MM.1S (cell line): Measurements from ENCODE around the gene AP5Z1.

ENCODE experiments used
- EZH2 ChIP-seq: fragments of 300-600 bp; sonication (generic); optimal IDR thresholded peaks from 2 replicates; pipeline ENCODE3; 2017; ENCODE audit warnings: low read depth, mild to moderate bottlenecking, antibody characterized with exemption, low read length, mixed read lengths
- TF ChIP-seq, protein P1 (sequence below): fragments of 300-600 bp; sonication (generic); IDR thresholded peaks from 2 replicates; pipeline ENCODE4 v1.5.1; 2016; ENCODE audit warnings: antibody characterized with exemption, low read length, mixed read lengths

DNA sequence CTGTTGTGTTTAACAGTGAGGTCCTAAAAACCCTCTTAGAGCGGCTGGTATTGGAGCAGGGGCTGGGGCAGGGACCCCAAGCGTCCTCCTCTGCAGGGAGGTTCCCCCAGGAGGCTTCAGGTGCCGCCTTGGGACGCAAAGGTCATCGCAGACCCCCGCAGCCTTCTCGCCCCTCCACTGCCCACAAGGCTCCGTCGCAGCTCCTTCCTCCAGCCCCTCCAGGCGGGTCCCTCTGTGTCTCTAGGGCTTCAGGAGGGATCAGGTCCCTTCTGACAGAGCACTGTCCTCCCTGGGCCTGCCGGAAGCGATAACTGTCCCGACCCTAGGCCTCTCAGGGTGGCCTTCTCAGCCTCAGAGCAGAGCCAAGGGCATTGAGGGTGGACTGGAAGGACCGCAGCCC lies 26.1 kb upstream of the AP5Z1 start:
- TF ChIP-seq, protein P1, sequence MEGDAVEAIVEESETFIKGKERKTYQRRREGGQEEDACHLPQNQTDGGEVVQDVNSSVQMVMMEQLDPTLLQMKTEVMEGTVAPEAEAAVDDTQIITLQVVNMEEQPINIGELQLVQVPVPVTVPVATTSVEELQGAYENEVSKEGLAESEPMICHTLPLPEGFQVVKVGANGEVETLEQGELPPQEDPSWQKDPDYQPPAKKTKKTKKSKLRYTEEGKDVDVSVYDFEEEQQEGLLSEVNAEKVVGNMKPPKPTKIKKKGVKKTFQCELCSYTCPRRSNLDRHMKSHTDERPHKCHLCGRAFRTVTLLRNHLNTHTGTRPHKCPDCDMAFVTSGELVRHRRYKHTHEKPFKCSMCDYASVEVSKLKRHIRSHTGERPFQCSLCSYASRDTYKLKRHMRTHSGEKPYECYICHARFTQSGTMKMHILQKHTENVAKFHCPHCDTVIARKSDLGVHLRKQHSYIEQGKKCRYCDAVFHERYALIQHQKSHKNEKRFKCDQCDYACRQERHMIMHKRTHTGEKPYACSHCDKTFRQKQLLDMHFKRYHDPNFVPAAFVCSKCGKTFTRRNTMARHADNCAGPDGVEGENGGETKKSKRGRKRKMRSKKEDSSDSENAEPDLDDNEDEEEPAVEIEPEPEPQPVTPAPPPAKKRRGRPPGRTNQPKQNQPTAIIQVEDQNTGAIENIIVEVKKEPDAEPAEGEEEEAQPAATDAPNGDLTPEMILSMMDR, result no peak
- TF ChIP-seq EZH2, result no peak
